ENCODE measurements around the gene SLC38A8. TPM values are rescaled to one million over a fixed set of nuclear protein-coding genes. Genes with fewer than 3 reads are reported as not detected.

SLC38A8 gene
- total RNA-seq, 1 donor from 2014 or later = not detected

DNA sequence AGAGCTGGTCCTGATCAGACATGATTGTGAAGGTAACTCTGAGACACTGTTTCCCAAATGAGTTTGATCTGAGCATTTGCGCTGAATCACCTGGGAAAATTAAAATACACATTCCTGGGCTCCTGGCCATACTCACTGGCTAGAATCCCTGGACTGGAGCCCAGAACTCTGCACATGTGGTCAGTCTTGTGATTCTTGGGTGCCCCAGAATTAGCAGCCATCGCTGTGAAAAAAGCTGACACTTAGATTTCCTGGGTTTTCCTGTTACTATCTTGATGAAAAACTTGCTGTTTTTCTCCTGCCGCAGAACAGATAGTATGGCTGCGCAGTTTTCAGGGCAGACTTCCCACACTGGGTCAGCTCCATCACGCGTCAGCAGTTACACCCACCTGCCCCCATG lies 50.0 kb downstream of the SLC38A8 start:
- Histone ChIP-seq H3K27me3 (no peaks in the 10 kb centered on the region), H3K4me3 (no peak overlapping the region), H3K36me3 (no peaks in the 10 kb centered on the region), H3K27ac (no peak overlapping the region), H3K9me3 (no peaks in the 10 kb centered on the region), H3K4me1 (no peaks in the 10 kb centered on the region)
- DNase-seq (ENCODE audit: extremely low spot score in 2 of 2) = no peak
- intact Hi-C loops (cut with DNase I) = loop anchor here (5.0 kb wide), 1 partner anchor 1745 kb away; no protein-coding TSS in a partner anchor
- TF ChIP-seq, protein P1, sequence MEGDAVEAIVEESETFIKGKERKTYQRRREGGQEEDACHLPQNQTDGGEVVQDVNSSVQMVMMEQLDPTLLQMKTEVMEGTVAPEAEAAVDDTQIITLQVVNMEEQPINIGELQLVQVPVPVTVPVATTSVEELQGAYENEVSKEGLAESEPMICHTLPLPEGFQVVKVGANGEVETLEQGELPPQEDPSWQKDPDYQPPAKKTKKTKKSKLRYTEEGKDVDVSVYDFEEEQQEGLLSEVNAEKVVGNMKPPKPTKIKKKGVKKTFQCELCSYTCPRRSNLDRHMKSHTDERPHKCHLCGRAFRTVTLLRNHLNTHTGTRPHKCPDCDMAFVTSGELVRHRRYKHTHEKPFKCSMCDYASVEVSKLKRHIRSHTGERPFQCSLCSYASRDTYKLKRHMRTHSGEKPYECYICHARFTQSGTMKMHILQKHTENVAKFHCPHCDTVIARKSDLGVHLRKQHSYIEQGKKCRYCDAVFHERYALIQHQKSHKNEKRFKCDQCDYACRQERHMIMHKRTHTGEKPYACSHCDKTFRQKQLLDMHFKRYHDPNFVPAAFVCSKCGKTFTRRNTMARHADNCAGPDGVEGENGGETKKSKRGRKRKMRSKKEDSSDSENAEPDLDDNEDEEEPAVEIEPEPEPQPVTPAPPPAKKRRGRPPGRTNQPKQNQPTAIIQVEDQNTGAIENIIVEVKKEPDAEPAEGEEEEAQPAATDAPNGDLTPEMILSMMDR (IDR thresholded peaks at IDR 0.05) = no peak
- TF ChIP-seq POLR2A (IDR thresholded peaks at IDR 0.05) = no peak
- TF ChIP-seq POLR2AphosphoS5 (IDR thresholded peaks at IDR 0.05; ENCODE audit: insufficient read depth in 1 of 2, low read depth in 1 of 2) = no peak

DNA sequence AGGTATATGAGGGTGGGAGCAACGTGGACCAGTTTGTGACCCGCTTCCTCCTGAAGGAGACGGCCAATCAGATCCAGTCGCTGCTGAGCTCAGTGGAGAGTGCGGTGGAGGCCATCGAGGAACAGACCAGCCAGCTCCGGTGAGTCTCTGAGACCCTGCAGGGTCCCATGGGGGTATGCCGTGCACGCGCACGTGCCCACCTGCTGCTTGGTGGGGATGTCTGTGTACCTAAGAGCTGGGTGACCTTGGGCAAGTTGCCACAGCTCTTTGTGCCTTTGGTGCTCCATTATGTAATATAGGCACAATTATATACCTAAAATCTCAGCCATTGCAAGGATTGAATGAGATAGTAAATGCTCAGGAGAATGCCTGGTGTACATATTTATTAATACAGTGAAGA lies 52.1 kb downstream of the SLC38A8 start:
- H3K4me3 ChIP-seq = no peak overlapping the region
- no peak overlapping the region for H3K27ac ChIP-seq
- intact Hi-C loops (cut with DNase I) = loop anchor here (5.0 kb wide), 1 partner anchor 1743 kb away; no protein-coding TSS in a partner anchor
- DNase-seq (ENCODE audit: extremely low spot score in 2 of 2) = no peak
- no peak for TF ChIP-seq POLR2A (IDR thresholded peaks at IDR 0.05)
- no peak for TF ChIP-seq POLR2AphosphoS5 (IDR thresholded peaks at IDR 0.05; ENCODE audit: insufficient read depth in 1 of 2, low read depth in 1 of 2)
- TF ChIP-seq, protein P1 (IDR thresholded peaks at IDR 0.05) = no peak
- no peaks in the 10 kb centered on the region for H3K36me3 ChIP-seq
- H3K9me3 ChIP-seq = no peaks in the 10 kb centered on the region
- no peaks in the 10 kb centered on the region for H3K27me3 ChIP-seq
- no peaks in the 10 kb centered on the region for H3K4me1 ChIP-seq

DNA sequence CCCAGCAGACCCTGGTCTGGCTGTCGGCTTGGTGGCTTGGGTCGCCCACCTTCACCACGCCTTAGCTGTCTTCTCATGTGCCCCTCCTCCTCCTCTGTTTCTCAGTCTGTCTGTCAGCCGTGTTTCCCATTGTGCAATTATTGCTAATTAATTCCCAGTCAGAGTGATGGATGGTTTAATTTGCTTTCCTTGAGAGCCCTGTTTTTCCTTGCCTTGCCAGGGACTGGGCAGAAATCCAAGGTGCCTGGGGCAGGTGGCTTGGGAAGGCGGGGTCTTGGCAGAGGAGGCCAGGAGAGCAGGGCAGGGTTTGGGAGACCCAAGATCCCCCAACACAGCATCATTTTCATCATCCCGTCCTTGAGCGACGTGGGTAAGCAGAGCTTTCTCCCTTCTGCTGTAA lies 53.3 kb downstream of the SLC38A8 start:
- H3K27ac ChIP-seq = no peak overlapping the region
- TF ChIP-seq POLR2A (IDR thresholded peaks at IDR 0.05) (no peak), POLR2AphosphoS5 (IDR thresholded peaks at IDR 0.05; ENCODE audit: insufficient read depth in 1 of 2, low read depth in 1 of 2) (no peak)
- TF ChIP-seq, protein P1 (IDR thresholded peaks at IDR 0.05) = no peak
- H3K9me3 ChIP-seq = no peaks in the 10 kb centered on the region
- no peaks in the 10 kb centered on the region for H3K36me3 ChIP-seq
- DNase-seq (ENCODE audit: extremely low spot score in 2 of 2) = no peak
- no peaks in the 10 kb centered on the region for H3K27me3 ChIP-seq
- no peaks in the 10 kb centered on the region for H3K4me1 ChIP-seq
- intact Hi-C loops (cut with DNase I) = no loop called here
- H3K4me3 ChIP-seq = no peak overlapping the region

DNA sequence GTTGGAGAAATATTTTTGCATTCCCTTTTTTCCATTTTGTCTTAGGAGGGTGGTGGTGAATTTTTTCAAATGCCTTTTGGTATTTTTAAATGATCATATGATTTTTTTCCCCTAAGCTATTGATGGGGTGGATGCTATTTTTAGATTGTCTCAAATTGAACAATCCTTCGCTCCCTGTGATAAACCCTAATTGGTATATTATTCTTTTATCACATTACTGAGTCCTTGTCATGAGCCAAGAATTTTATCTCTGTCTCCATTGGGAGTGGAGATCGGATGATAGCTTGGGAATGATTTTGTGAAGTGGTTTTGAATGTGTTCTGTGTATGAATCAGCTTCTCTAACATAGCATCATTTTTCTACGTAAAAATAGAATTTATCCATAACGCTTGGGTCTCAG lies 59.1 kb downstream of the SLC38A8 start:
- no peak overlapping the region for H3K4me3 ChIP-seq
- no peak overlapping the region for H3K27ac ChIP-seq
- intact Hi-C loops (cut with DNase I) = no loop called here
- H3K27me3 ChIP-seq = no peaks in the 10 kb centered on the region
- H3K36me3 ChIP-seq = no peaks in the 10 kb centered on the region
- TF ChIP-seq, protein P1 (IDR thresholded peaks at IDR 0.05) = no peak
- TF ChIP-seq POLR2AphosphoS5 (IDR thresholded peaks at IDR 0.05; ENCODE audit: insufficient read depth in 1 of 2, low read depth in 1 of 2) = no peak
- TF ChIP-seq POLR2A (IDR thresholded peaks at IDR 0.05) = no peak
- no peak for DNase-seq (ENCODE audit: extremely low spot score in 2 of 2)
- no peaks in the 10 kb centered on the region for H3K9me3 ChIP-seq
- H3K4me1 ChIP-seq = no peaks in the 10 kb centered on the region

DNA sequence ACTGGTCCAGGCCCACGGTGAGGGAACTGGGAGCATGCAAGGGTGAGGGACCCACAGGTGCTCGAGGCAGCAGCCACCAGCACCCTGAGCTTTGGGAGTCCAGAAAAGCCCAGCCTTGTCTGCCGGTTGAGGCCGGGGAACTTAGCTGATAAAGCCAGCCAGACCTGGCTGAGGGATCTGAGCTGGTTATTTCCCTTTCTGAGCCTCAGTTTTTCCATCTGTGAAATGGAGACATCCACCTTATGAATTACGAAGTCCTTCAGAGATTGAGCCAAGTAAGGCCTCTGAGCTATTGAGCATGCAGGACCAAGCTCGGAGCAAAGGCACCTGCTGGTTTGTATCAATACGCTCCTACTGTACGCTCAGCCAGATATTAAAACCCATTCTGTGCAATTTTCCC lies 60.8 kb downstream of the SLC38A8 start:
- DNase-seq (ENCODE audit: extremely low spot score in 2 of 2) = no peak
- Histone ChIP-seq H3K4me1 (no peaks in the 10 kb centered on the region), H3K4me3 (no peak overlapping the region), H3K36me3 (no peaks in the 10 kb centered on the region), H3K9me3 (no peaks in the 10 kb centered on the region), H3K27me3 (no peaks in the 10 kb centered on the region), H3K27ac (no peak overlapping the region)
- TF ChIP-seq POLR2A (IDR thresholded peaks at IDR 0.05) (no peak), POLR2AphosphoS5 (IDR thresholded peaks at IDR 0.05; ENCODE audit: insufficient read depth in 1 of 2, low read depth in 1 of 2) (no peak)
- TF ChIP-seq, protein P1 (IDR thresholded peaks at IDR 0.05) = no peak
- intact Hi-C loops (cut with DNase I) = no loop called here

Data from vagina (tissue), 2 donors.